Left lung (tissue), 10 donors: Measurements from ENCODE around the gene SH3PXD2A. TPM values are rescaled to one million over a fixed set of nuclear protein-coding genes. Genes with fewer than 3 reads are reported as not detected.

Experiments
- ATAC-seq: fragments of 200-7000 bp; cut with Tn5 transposase; one replicate; pipeline ENCODE4 v1.9.1; 2020; ENCODE audit warnings: moderate library complexity
- DNase-seq, 4 donors: peaks; one replicate each; pipeline ENCODE4 v3.0.0-alpha.2; 2013 to 2020
- H3K27ac ChIP-seq, 2 donors: fragments of 200-600 bp; sonication (generic) in 1 of 2; one replicate each; pipeline versions ENCODE4 v1.5.0 to v1.8.0; 2020 to 2021
- H3K27me3 ChIP-seq, 2 donors: fragments of 200-600 bp; sonication (generic) in 1 of 2; one replicate each; pipeline versions ENCODE4 v1.5.0 to v1.8.0; 2020 to 2021
- H3K36me3 ChIP-seq, 2 donors: fragments of 200-600 bp; sonication (generic) in 1 of 2; one replicate each; pipeline versions ENCODE4 v1.5.0 to v1.8.0; 2020 to 2021
- H3K4me1 ChIP-seq, 2 donors: fragments of 200-600 bp; one replicate each; pipeline ENCODE4 v1.8.0; 2021
- H3K4me3 ChIP-seq, 2 donors: fragments of 200-600 bp; sonication (generic) in 1 of 2; one replicate each; pipeline versions ENCODE4 v1.5.0 to v1.8.0; 2020 to 2021; ENCODE audit warnings: mild to moderate bottlenecking in 1 of 2
- H3K9me3 ChIP-seq, 2 donors: fragments of 200-600 bp; sonication (generic) in 1 of 2; one replicate each; pipeline versions ENCODE4 v1.5.0 to v1.8.0; 2020 to 2021
- intact Hi-C, 2 donors: fragments of 100-400 bp; cut with DNase I; formaldehyde crosslinking; loops; one replicate each; pipeline versions ENCODE4 v1.11.2 to v1.14.2; 2022
- polyA plus RNA-seq, 6 donors: library from polyadenylated mRNA; unstranded; fragments of 120-200 nt; gene quantifications; one replicate each; pipeline ENCODE4 v1.2.1, GENCODE V29; 2013; ENCODE audit not compliant: insufficient read length in 6 of 6
- total RNA-seq, 2 donors: library from RNA; stranded (reverse); fragmentation: NEBNext Ultra II Directional; extraction: Animal tissue kit (Norgen Biotek cat#: 25700); gene quantifications; one replicate each; pipeline ENCODE4 v1.2.1, GENCODE V29; 2021
- TF ChIP-seq, protein P1 (sequence below), 2 donors: fragments of 200-600 bp; sonication (generic) in 1 of 2; IDR thresholded peaks; one replicate each; pipeline versions ENCODE4 v1.5.0 to v1.8.0; 2021; ENCODE audit warnings: antibody characterized with exemption in 2 of 2
- donor health status: DM: no; HTN: yes; CAD: no.
- donor health status: DM: no; HTN: no; CAD: no.

The SH3PXD2A gene
- total and polyA plus RNA-seq, 8 donors: 44.8 to 117 (median 91.7) TPM

DNA sequence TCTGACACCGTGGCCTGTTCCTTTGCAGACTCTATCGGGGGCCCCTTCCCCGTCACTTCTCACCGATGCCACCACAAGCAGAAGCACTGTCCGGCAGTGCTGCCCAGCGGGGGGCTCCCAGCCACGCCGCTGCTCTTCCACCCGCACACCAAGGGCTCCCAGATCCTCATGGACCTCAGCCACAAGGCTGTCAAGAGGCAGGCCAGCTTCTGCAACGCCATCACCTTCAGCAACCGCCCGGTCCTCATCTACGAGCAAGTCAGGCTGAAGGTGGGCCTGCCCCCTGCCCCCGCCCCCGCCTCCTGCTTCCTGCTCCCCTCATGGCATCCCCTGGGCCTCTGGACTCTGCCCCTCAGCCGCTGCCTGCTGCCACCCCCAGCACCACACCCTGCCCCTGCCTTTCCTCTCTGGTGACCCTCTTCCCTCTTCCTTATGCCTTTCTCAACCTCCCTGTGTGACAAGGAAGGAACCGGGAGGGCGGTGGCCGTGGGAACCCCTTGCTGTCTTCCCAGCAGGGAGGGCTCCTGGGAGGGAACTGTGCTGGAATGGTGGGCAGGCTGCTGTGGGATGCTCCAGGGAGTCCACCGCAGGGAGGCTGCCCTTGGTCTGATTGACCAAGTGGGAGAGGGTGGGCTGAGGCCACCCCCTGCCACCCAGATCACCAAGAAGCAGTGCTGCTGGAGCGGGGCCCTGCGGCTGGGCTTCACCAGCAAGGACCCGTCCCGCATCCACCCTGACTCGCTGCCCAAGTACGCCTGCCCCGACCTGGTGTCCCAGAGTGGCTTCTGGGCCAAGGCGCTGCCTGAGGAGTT is 284.3 kb downstream of the SH3PXD2A start:
- Histone ChIP-seq H3K27ac (no peak overlapping the region), H3K4me3 (no peak overlapping the region), H3K27me3 (no peaks in the 10 kb centered on the region), H3K36me3 (no peaks in the 10 kb centered on the region), H3K9me3 (no peaks in the 10 kb centered on the region), H3K4me1 (no peaks in the 10 kb centered on the region)
- TF ChIP-seq, protein P1, sequence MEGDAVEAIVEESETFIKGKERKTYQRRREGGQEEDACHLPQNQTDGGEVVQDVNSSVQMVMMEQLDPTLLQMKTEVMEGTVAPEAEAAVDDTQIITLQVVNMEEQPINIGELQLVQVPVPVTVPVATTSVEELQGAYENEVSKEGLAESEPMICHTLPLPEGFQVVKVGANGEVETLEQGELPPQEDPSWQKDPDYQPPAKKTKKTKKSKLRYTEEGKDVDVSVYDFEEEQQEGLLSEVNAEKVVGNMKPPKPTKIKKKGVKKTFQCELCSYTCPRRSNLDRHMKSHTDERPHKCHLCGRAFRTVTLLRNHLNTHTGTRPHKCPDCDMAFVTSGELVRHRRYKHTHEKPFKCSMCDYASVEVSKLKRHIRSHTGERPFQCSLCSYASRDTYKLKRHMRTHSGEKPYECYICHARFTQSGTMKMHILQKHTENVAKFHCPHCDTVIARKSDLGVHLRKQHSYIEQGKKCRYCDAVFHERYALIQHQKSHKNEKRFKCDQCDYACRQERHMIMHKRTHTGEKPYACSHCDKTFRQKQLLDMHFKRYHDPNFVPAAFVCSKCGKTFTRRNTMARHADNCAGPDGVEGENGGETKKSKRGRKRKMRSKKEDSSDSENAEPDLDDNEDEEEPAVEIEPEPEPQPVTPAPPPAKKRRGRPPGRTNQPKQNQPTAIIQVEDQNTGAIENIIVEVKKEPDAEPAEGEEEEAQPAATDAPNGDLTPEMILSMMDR (IDR thresholded peaks at IDR 0.05): no peak
- no peak for DNase-seq
- intact Hi-C loops: no loop called here
- ATAC-seq: no peak

- no peak for DNase-seq
- intact Hi-C loops: no loop called here
- TF ChIP-seq, protein P1 (IDR thresholded peaks at IDR 0.05): no peak
- Histone ChIP-seq H3K36me3 (no peaks in the 10 kb centered on the region), H3K4me3 (no peak overlapping the region), H3K27ac (no peak overlapping the region), H3K9me3 (no peaks in the 10 kb centered on the region), H3K4me1 (no peaks in the 10 kb centered on the region), H3K27me3 (peaks cover 0 to 4% of the 10 kb centered on the region in 2 donors)
- ATAC-seq: no peak
These were observed 285.5 kb downstream of the SH3PXD2A start for GRCh38 chr10:103569896-103570295.

DNA sequence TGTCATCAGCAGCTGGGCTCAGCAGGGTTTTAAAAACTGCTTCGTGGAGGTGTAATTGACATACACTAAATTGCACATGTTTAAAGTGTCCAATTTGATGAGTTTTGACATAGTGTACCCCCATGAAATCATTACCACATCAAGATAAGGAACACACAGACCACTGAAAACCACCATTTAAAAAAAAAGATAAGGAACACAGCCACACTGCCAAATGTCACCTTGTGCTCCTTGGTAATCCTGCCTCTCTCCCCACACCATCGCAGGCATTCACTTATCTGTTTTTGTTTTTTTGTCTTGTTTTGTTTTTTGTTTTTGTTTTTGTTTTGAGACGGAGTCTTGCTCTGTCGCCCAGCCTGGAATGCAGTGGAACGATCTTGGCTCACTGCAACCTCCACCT is 286.9 kb downstream of the SH3PXD2A start:
- Histone ChIP-seq H3K4me3 (no peak overlapping the region), H3K27me3 (peaks cover 0 to 7% of the 10 kb centered on the region in 2 donors), H3K9me3 (no peaks in the 10 kb centered on the region), H3K27ac (no peak overlapping the region), H3K36me3 (no peaks in the 10 kb centered on the region), H3K4me1 (no peaks in the 10 kb centered on the region)
- intact Hi-C loops: no loop called here
- TF ChIP-seq, protein P1 (IDR thresholded peaks at IDR 0.05): no peak
- no peak for DNase-seq
- ATAC-seq: no peak

- TF ChIP-seq, protein P1 (IDR thresholded peaks at IDR 0.05): no peak
- intact Hi-C loops: no loop called here
- Histone ChIP-seq H3K9me3 (no peaks in the 10 kb centered on the region), H3K4me1 (no peaks in the 10 kb centered on the region), H3K27me3 (peaks cover 0 to 7% of the 10 kb centered on the region in 2 donors), H3K36me3 (no peaks in the 10 kb centered on the region), H3K27ac (no peak overlapping the region), H3K4me3 (no peak overlapping the region)
- no peak for DNase-seq
- no peak for ATAC-seq
These were observed 288.8 kb downstream of the SH3PXD2A start for GRCh38 chr10:103566536-103566935.

GRCh38 chr10:103564776-103565520 is 290.4 kb downstream of the SH3PXD2A start:
- intact Hi-C loops: no loop called here
- H3K9me3 ChIP-seq: no peaks in the 10 kb centered on the region
- peaks cover 0 to 7% of the 10 kb centered on the region in 2 donors for H3K27me3 ChIP-seq
- H3K27ac ChIP-seq: no peak overlapping the region
- no peaks in the 10 kb centered on the region for H3K36me3 ChIP-seq
- ATAC-seq (peak; percentile 45), DNase-seq (no peak)
- no peaks in the 10 kb centered on the region for H3K4me1 ChIP-seq
- TF ChIP-seq, protein P1 (IDR thresholded peaks at IDR 0.05): peak; percentile 40 to 52
- no peak overlapping the region for H3K4me3 ChIP-seq
